ENCODE results near the gene EDC3. TPM values are rescaled to one million over a fixed set of nuclear protein-coding genes. Genes with fewer than 3 reads are reported as not detected.
A peak's percentile ranks its signal among the peaks of the same experiment; 100 is the strongest.

EDC3 gene
- total RNA-seq, 1 experiment from 2014 or later: 62.6 TPM

- TF ChIP-seq CTCF (conservative IDR thresholded peaks at IDR 0.05; ENCODE audit: low read depth, low read length) (no peak), EZH2 (IDR thresholded peaks at IDR 0.05; ENCODE audit: borderline replicate concordance, low read depth, low read length, poor library complexity, severe bottlenecking) (no peak)
- no peak for DNase-seq (ENCODE audit: low spot score)
- Histone ChIP-seq H3K4me1 (ENCODE audit: insufficient read depth, low read length, poor library complexity, severe bottlenecking) (peaks cover 13% of the 10 kb centered on the region), H3K36me3 (ENCODE audit: insufficient read depth, low read length, poor library complexity, severe bottlenecking) (peaks cover 27% of the 10 kb centered on the region), H3K4me3 (ENCODE audit: low read depth, low read length, poor library complexity, severe bottlenecking) (peak overlapping the region; percentile 69), H3K27me3 (replicated peaks; ENCODE audit: insufficient read depth, low read depth, low read length, poor library complexity) (no peaks in the 10 kb centered on the region), H3K9me3 (ENCODE audit: low read depth, low read length, poor library complexity, severe bottlenecking) (no peaks in the 10 kb centered on the region), H3K27ac (ENCODE audit: low read depth, low read length, poor library complexity, severe bottlenecking) (peak overlapping the region; percentile 97)
- intact Hi-C loops (cut with micrococcal nuclease; ENCODE audit: unreplicated experiment): loop anchor here (5.0 kb wide), 1 partner anchor 245 kb away; no protein-coding TSS in a partner anchor
- BruUV-seq (replicated peaks): TSS peak; percentile 49
- ChIA-PET CTCF (no interaction called here), POLR2A (ENCODE audit: low non-redundant PET) (no interaction called here)
These were observed 78.8 kb downstream of the EDC3 start for GRCh38 chr15:74616996-74617395.

- intact Hi-C loops (cut with micrococcal nuclease; ENCODE audit: unreplicated experiment): loop anchor here (5.0 kb wide), 1 partner anchor 244 kb away; no protein-coding TSS in a partner anchor
- Histone ChIP-seq H3K4me3 (ENCODE audit: low read depth, low read length, poor library complexity, severe bottlenecking) (peak overlapping the region; percentile 69), H3K9me3 (ENCODE audit: low read depth, low read length, poor library complexity, severe bottlenecking) (no peaks in the 10 kb centered on the region), H3K36me3 (ENCODE audit: insufficient read depth, low read length, poor library complexity, severe bottlenecking) (peaks cover 22% of the 10 kb centered on the region), H3K27me3 (replicated peaks; ENCODE audit: insufficient read depth, low read depth, low read length, poor library complexity) (no peaks in the 10 kb centered on the region), H3K4me1 (ENCODE audit: insufficient read depth, low read length, poor library complexity, severe bottlenecking) (peaks cover 13% of the 10 kb centered on the region), H3K27ac (ENCODE audit: low read depth, low read length, poor library complexity, severe bottlenecking) (peak overlapping the region; percentile 97)
- TF ChIP-seq EZH2 (IDR thresholded peaks at IDR 0.05; ENCODE audit: borderline replicate concordance, low read depth, low read length, poor library complexity, severe bottlenecking) (no peak), CTCF (conservative IDR thresholded peaks at IDR 0.05; ENCODE audit: low read depth, low read length) (no peak)
- DNase-seq (ENCODE audit: low spot score): peak; percentile 65
- no TSS peak for BruUV-seq (replicated peaks)
- ChIA-PET POLR2A (ENCODE audit: low non-redundant PET) (interaction anchor here (0.6 kb wide), 1 partner anchor 285 kb away, joined by 5 read pairs; no protein-coding TSS in a partner anchor), CTCF (interaction anchor here (1.0 kb wide), 1 partner anchor 152 kb away, joined by 4 read pairs; no protein-coding TSS in a partner anchor)
These were observed 79.4 kb downstream of the EDC3 start for GRCh38 chr15:74616366-74616939.

DNA sequence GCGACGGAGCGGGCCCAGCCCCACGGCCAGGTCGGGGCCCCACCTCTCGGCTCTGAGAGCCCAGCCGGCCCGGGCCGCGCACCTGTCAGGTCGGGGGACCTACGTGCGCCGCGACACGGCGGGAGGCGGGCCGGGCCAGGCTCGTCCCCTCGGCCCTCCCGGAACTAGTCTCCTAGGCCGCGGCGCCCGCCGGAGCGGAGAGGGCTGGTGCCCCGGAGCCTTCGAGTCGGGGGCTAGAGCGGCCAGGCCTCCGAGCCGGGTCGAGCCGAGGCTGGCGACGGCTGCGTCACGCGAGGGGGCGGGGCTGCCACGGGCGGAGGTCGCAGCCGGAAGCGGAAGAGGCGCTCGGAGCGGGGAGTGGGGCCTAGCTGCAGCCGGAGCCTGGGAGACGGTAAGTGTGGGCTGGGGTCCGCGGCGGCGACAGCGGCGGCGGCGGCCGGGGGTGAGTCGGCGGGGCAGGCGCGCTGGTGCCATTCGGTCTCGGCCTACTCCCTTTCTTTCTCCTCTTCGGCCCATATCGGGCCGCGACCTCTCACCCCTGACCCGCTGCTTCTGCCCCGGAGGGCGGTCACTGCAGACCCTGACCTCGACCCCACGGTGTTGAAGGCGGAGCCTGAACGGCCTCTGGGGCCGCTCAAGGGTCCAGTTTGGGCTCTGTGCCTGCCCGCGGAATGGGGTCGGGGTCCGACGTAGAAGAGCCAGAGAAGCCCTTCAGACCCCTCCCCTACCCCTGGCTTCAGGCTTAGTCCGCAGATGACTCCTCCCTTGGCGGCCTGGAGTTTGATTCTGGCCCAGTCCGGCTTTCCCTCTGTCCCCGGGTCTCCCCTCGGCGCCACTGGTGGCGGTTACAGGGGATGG, 80.1 kb downstream of the EDC3 start, which contains the start of gene CLK3:
CLK3 (plus strand) TSS at position 329 of the 858 bp plus-strand sequence. CDS start 3,361 bp downstream, outside the sequence.
- peaks cover 15% of the 10 kb centered on the region for H3K36me3 ChIP-seq (ENCODE audit: insufficient read depth, low read length, poor library complexity, severe bottlenecking)
- BruUV-seq (replicated peaks): no TSS peak
- H3K9me3 ChIP-seq (ENCODE audit: low read depth, low read length, poor library complexity, severe bottlenecking): no peaks in the 10 kb centered on the region
- H3K4me1 ChIP-seq (ENCODE audit: insufficient read depth, low read length, poor library complexity, severe bottlenecking): peaks cover 13% of the 10 kb centered on the region
- H3K27ac ChIP-seq (ENCODE audit: low read depth, low read length, poor library complexity, severe bottlenecking): peak within 1 kb of the TSS; percentile 97
- H3K27me3 ChIP-seq (replicated peaks; ENCODE audit: insufficient read depth, low read depth, low read length, poor library complexity): no peaks in the 10 kb centered on the region
- CTCF ChIA-PET: interaction anchor here (1.0 kb wide), 1 partner anchor 153 kb away, joined by 4 read pairs; no protein-coding TSS in a partner anchor
- peak; percentile 98 for DNase-seq (ENCODE audit: low spot score)
- TF ChIP-seq CTCF (conservative IDR thresholded peaks at IDR 0.05; ENCODE audit: low read depth, low read length): no peak
- no peak for TF ChIP-seq EZH2 (IDR thresholded peaks at IDR 0.05; ENCODE audit: borderline replicate concordance, low read depth, low read length, poor library complexity, severe bottlenecking)
- POLR2A ChIA-PET (ENCODE audit: low non-redundant PET): interaction anchor here (0.6 kb wide), 1 partner anchor 286 kb away, joined by 5 read pairs; no protein-coding TSS in a partner anchor
- intact Hi-C loops (cut with micrococcal nuclease; ENCODE audit: unreplicated experiment): loop anchor here (2.0 to 5.0 kb wide), 2 partner anchors 75 to 243 kb away; partner anchors contain the start of gene ARID3B
- peak within 1 kb of the TSS; percentile 69 for H3K4me3 ChIP-seq (ENCODE audit: low read depth, low read length, poor library complexity, severe bottlenecking)

Measured in A673 (cell line).